HEK293 (cell line): ENCODE data around the gene DCAKD.
A peak's percentile ranks its signal among the peaks of the same experiment; 100 is the strongest.

Source experiments
- CTCF ChIA-PET: fragments of 350-600 bp; formaldehyde crosslinking; extraction: SDS; loops from one replicate; lab custom pipeline; 2021; ENCODE audit warnings: antibody characterized with exemption; lab: Yijun Ruan, JAX
- POLR2A ChIA-PET: fragments of 300-600 bp; formaldehyde crosslinking; extraction: SDS; loops from one replicate; lab custom pipeline; 2020; ENCODE audit warnings: antibody characterized with exemption, inconsistent platforms; lab: Yijun Ruan, JAX
- H3K27ac ChIP-seq: fragments of 200-500 bp; sonication (Bioruptor generic); 2 replicates; pipeline ENCODE4 v1.5.1; 2014; ENCODE audit warnings: low read depth, low read length, control low read depth, inconsistent platforms; ENCODE audit errors: extremely low read depth
- H3K36me3 ChIP-seq, 2 experiments: fragments of 200-500 bp in 1 of 2; sonication (Bioruptor generic) in 1 of 2; 1 replicate in 1 of 2; 2 replicates in 1 of 2; pipeline ENCODE4 v1.5.1; 2014 to 2017; ENCODE audit warnings: inconsistent platforms in 2 of 2, low read length in 2 of 2; ENCODE audit not compliant: control insufficient read depth in 2 of 2, insufficient read depth in 1 of 2
- H3K4me1 ChIP-seq: fragments of 200-500 bp; sonication (Bioruptor generic); 2 replicates; pipeline ENCODE4 v1.5.1; 2014; ENCODE audit warnings: mild to moderate bottlenecking, low read length, inconsistent platforms; ENCODE audit not compliant: control insufficient read depth, insufficient read depth
- H3K4me3 ChIP-seq: 2 replicates; pipeline ENCODE4 v1.5.1; 2011; ENCODE audit warnings: low read depth, mild to moderate bottlenecking, control low read depth, low read length, moderate library complexity
- H3K9me3 ChIP-seq: fragments of 200-500 bp; sonication (Bioruptor generic); 2 replicates; pipeline ENCODE4 v1.5.1; 2014; ENCODE audit warnings: low read depth, low read length, inconsistent platforms; ENCODE audit not compliant: control insufficient read depth, insufficient read depth
- BCL11A ChIP-seq: fragments of 450-650 bp; formaldehyde crosslinking; IDR thresholded peaks from 2 replicates; pipeline ENCODE4 v1.5.1; 2016; ENCODE audit warnings: low read depth, missing biosample characterization, missing genetic modification characterization
- EGR2 ChIP-seq: fragments of 450-650 bp; formaldehyde crosslinking; IDR thresholded peaks from 2 replicates; pipeline ENCODE4 v1.5.1; 2016; ENCODE audit warnings: low read depth, missing biosample characterization, missing genetic modification characterization
- GLI2 ChIP-seq: fragments of 450-650 bp; formaldehyde crosslinking; IDR thresholded peaks from 2 replicates; pipeline ENCODE4; 2017; ENCODE audit warnings: missing biosample characterization, missing genetic modification characterization, low read depth, borderline replicate concordance
- IKZF3 ChIP-seq: fragments of 450-650 bp; IDR thresholded peaks from 2 replicates; pipeline ENCODE4 v1.5.0; 2018; ENCODE audit warnings: missing biosample characterization, mild to moderate bottlenecking, missing genetic modification characterization, moderate library complexity
- KLF9 ChIP-seq: fragments of 450-650 bp; formaldehyde crosslinking; IDR thresholded peaks from 2 replicates; pipeline ENCODE4 v1.5.1; 2016; ENCODE audit warnings: missing biosample characterization, missing genetic modification characterization, low read depth
- MYNN ChIP-seq: fragments of 450-650 bp; formaldehyde crosslinking; IDR thresholded peaks from 2 replicates; pipeline ENCODE4 v1.5.1; 2016; ENCODE audit warnings: missing biosample characterization, missing genetic modification characterization, borderline replicate concordance
- SP2 ChIP-seq: fragments of 450-650 bp; formaldehyde crosslinking; IDR thresholded peaks from 2 replicates; pipeline ENCODE4 v1.5.1; 2016; ENCODE audit warnings: missing biosample characterization, missing genetic modification characterization
- TRIM28 ChIP-seq: IDR thresholded peaks from 2 replicates; pipeline ENCODE4 v1.6.1; 2011; ENCODE audit warnings: low read length, control low read depth, borderline replicate concordance
- ZBTB11 ChIP-seq: fragments of 450-650 bp; formaldehyde crosslinking; conservative IDR thresholded peaks from 2 replicates; pipeline ENCODE4 v1.5.1; 2016; ENCODE audit warnings: low read depth, missing biosample characterization, missing genetic modification characterization
- ZBTB48 ChIP-seq: fragments of 450-650 bp; formaldehyde crosslinking; IDR thresholded peaks from 2 replicates; pipeline ENCODE4 v1.5.1; 2016; ENCODE audit warnings: missing biosample characterization, missing genetic modification characterization
- ZFP3 ChIP-seq: fragments of 450-650 bp; formaldehyde crosslinking; IDR thresholded peaks from 2 replicates; pipeline ENCODE4 v1.5.1; 2016; ENCODE audit warnings: low read depth, missing biosample characterization, missing genetic modification characterization
- ZNF114 ChIP-seq: fragments of 450-650 bp; formaldehyde crosslinking; IDR thresholded peaks from 2 replicates; pipeline ENCODE4 v1.5.0; 2017; ENCODE audit warnings: missing biosample characterization, missing genetic modification characterization
- ZNF391 ChIP-seq: fragments of 450-650 bp; formaldehyde crosslinking; IDR thresholded peaks from 2 replicates; pipeline ENCODE4 v1.5.1; 2016; ENCODE audit warnings: low read depth, missing biosample characterization, missing genetic modification characterization, borderline replicate concordance
- ZNF394 ChIP-seq: fragments of 450-650 bp; formaldehyde crosslinking; IDR thresholded peaks from 2 replicates; pipeline ENCODE4 v1.5.1; 2016; ENCODE audit warnings: missing biosample characterization, missing genetic modification characterization, mild to moderate bottlenecking, moderate library complexity, borderline replicate concordance
- ZNF416 ChIP-seq: fragments of 450-650 bp; formaldehyde crosslinking; IDR thresholded peaks from 2 replicates; pipeline ENCODE4 v1.5.1; 2016; ENCODE audit warnings: missing biosample characterization, missing genetic modification characterization
- ZNF449 ChIP-seq: fragments of 450-650 bp; formaldehyde crosslinking; IDR thresholded peaks from 2 replicates; pipeline ENCODE4 v1.5.1; 2017; ENCODE audit warnings: missing biosample characterization, mild to moderate bottlenecking, missing genetic modification characterization, moderate library complexity
- ZNF473 ChIP-seq: fragments of 450-650 bp; formaldehyde crosslinking; IDR thresholded peaks from 2 replicates; pipeline ENCODE4 v1.5.1; 2017; ENCODE audit warnings: missing biosample characterization, missing genetic modification characterization
- ZNF561 ChIP-seq: fragments of 450-650 bp; IDR thresholded peaks from 2 replicates; pipeline ENCODE4 v1.5.1; 2018; ENCODE audit warnings: missing biosample characterization, missing genetic modification characterization, borderline replicate concordance
- ZNF596 ChIP-seq: fragments of 450-650 bp; IDR thresholded peaks from 2 replicates; pipeline ENCODE4 v1.5.0; 2018; ENCODE audit warnings: missing biosample characterization, mild to moderate bottlenecking, missing genetic modification characterization, moderate library complexity
- ZNF621 ChIP-seq: fragments of 450-650 bp; formaldehyde crosslinking; IDR thresholded peaks from 2 replicates; pipeline ENCODE4 v1.5.1; 2017; ENCODE audit warnings: missing biosample characterization, missing genetic modification characterization
- ZNF830 ChIP-seq: fragments of 450-650 bp; IDR thresholded peaks from 2 replicates; pipeline ENCODE4 v1.5.0; 2018; ENCODE audit warnings: missing biosample characterization, missing genetic modification characterization, low read depth, mild to moderate bottlenecking, moderate library complexity
- TF ChIP-seq, protein P1 (sequence below): fragments of 450-650 bp; formaldehyde crosslinking; IDR thresholded peaks from 2 replicates; pipeline ENCODE4 v1.5.1; 2016; ENCODE audit warnings: missing biosample characterization, missing genetic modification characterization
- TF ChIP-seq, protein P2 (sequence below): fragments of 450-650 bp; formaldehyde crosslinking; IDR thresholded peaks from 2 replicates; pipeline ENCODE4 v1.5.1; 2017; ENCODE audit warnings: missing biosample characterization, missing genetic modification characterization

DCAKD gene

GRCh38 chr17:45031231-45032173 is 19.9 kb downstream of the DCAKD start:
- CTCF ChIA-PET, result interaction anchor here (0.6 to 1.2 kb wide), 4 partner anchors 9 to 204 kb away, joined by 3 to 8 read pairs (median 6); no protein-coding TSS in a partner anchor
- no peak overlapping the region for H3K27ac ChIP-seq
- no peak for TF ChIP-seq TRIM28
- no peak for TF ChIP-seq ZNF830 (tag by site-specific recombination)
- no peak for TF ChIP-seq ZNF394 (tag by site-specific recombination)
- no peak for TF ChIP-seq ZNF449 (tag by site-specific recombination)
- no peak for TF ChIP-seq IKZF3 (tag by site-specific recombination)
- TF ChIP-seq MYNN (tag by site-specific recombination), result no peak
- no peak for TF ChIP-seq ZNF114
- TF ChIP-seq ZFP3 (tag by site-specific recombination), result no peak
- TF ChIP-seq, protein P1, sequence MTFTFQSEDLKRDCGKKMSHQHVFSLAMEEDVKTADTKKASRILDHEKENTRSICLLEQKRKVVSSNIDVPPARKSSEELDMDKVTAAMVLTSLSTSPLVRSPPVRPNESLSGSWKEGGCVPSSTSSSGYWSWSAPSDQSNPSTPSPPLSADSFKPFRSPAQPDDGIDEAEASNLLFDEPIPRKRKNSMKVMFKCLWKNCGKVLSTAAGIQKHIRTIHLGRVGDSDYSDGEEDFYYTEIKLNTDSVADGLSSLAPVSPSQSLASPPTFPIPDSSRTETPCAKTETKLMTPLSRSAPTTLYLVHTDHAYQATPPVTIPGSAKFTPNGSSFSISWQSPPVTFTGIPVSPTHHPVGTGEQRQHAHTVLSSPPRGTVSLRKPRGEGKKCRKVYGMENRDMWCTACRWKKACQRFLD (tag by site-specific recombination), result no peak
- TF ChIP-seq GLI2 (tag by site-specific recombination), result no peak
- no peak for TF ChIP-seq BCL11A (tag by site-specific recombination)
- no peak for TF ChIP-seq ZBTB48 (tag by site-specific recombination)
- H3K4me1 ChIP-seq, result no peaks in the 10 kb centered on the region
- POLR2A ChIA-PET, result interaction anchor here (1.0 to 1.1 kb wide), 3 partner anchors 19 to 133 kb away, joined by 3 read pairs; partner anchors contain the start of genes EFTUD2 and HEXIM1
- no peak overlapping the region for H3K4me3 ChIP-seq
- H3K36me3 ChIP-seq, result peaks cover 31 to 84% of the 10 kb centered on the region in 2 experiments
- H3K9me3 ChIP-seq, result no peaks in the 10 kb centered on the region

GRCh38 chr17:45030733-45031132 is 20.7 kb downstream of the DCAKD start:
- no peak for TF ChIP-seq KLF9
- TF ChIP-seq, protein P2, sequence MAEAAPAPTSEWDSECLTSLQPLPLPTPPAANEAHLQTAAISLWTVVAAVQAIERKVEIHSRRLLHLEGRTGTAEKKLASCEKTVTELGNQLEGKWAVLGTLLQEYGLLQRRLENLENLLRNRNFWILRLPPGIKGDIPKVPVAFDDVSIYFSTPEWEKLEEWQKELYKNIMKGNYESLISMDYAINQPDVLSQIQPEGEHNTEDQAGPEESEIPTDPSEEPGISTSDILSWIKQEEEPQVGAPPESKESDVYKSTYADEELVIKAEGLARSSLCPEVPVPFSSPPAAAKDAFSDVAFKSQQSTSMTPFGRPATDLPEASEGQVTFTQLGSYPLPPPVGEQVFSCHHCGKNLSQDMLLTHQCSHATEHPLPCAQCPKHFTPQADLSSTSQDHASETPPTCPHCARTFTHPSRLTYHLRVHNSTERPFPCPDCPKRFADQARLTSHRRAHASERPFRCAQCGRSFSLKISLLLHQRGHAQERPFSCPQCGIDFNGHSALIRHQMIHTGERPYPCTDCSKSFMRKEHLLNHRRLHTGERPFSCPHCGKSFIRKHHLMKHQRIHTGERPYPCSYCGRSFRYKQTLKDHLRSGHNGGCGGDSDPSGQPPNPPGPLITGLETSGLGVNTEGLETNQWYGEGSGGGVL (tag by site-specific recombination), result no peak
- TF ChIP-seq ZNF391 (tag by site-specific recombination), result no peak
- TF ChIP-seq ZNF596, result 0 out of 2 replicates have a peak, but pooled peaks have one; percentile 17
- TF ChIP-seq EGR2, result 0 out of 2 replicates have a peak, but pooled peaks have one; percentile 13
- TF ChIP-seq SP2 (tag by site-specific recombination), result no peak
- TF ChIP-seq ZNF416 (tag by site-specific recombination), result no peak
- no peak for TF ChIP-seq ZBTB11 (tag by site-specific recombination)
- TF ChIP-seq ZNF621 (tag by site-specific recombination), result no peak
- no peak for TF ChIP-seq ZNF561 (tag by site-specific recombination)
- TF ChIP-seq ZNF473, result no peak
- ChIA-PET CTCF (interaction anchor here (1.1 kb wide), 1 partner anchor 120 kb away, joined by 3 read pairs; no protein-coding TSS in a partner anchor), POLR2A (no interaction called here)
- Histone ChIP-seq H3K4me1 (no peaks in the 10 kb centered on the region), H3K27ac (no peak overlapping the region), H3K4me3 (no peak overlapping the region), H3K9me3 (no peaks in the 10 kb centered on the region), H3K36me3 (peaks cover 31 to 82% of the 10 kb centered on the region in 2 experiments)
